ENCODE data around the gene FGF19.

DNA sequence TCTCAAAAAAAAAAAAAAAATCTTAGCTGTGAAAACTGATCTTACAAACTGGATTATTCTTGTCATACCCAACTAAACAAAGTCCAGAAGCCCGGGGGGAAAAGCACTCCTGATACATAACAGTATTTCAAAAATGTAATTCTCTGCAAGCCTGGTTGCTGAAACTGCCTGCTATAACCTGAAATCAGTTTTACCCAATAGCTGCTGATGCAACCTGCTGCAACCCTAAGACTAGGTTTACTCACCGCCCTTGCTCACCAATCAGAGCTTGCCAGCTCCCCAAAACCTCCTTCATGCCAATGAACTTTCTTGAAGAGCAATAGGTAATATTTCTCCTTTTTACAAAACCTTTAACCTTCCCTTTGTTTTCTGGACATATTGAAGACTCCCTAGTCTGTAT, 12.4 kb downstream of the FGF19 start:
- TF ChIP-seq, protein P1, sequence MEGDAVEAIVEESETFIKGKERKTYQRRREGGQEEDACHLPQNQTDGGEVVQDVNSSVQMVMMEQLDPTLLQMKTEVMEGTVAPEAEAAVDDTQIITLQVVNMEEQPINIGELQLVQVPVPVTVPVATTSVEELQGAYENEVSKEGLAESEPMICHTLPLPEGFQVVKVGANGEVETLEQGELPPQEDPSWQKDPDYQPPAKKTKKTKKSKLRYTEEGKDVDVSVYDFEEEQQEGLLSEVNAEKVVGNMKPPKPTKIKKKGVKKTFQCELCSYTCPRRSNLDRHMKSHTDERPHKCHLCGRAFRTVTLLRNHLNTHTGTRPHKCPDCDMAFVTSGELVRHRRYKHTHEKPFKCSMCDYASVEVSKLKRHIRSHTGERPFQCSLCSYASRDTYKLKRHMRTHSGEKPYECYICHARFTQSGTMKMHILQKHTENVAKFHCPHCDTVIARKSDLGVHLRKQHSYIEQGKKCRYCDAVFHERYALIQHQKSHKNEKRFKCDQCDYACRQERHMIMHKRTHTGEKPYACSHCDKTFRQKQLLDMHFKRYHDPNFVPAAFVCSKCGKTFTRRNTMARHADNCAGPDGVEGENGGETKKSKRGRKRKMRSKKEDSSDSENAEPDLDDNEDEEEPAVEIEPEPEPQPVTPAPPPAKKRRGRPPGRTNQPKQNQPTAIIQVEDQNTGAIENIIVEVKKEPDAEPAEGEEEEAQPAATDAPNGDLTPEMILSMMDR (IDR thresholded peaks at IDR 0.05; ENCODE audit: low read length): no peak
- no peak for TF ChIP-seq EZH2 (IDR thresholded peaks at IDR 0.05; ENCODE audit: borderline replicate concordance, low read length)
